ENCODE results near the gene VPS25.
A peak's percentile ranks its signal among the peaks of the same experiment; 100 is the strongest.
"Not testable (repeated sequence)": the region's sequence is repeated elsewhere in the genome, so short reads cannot be mapped to it uniquely, and the experiment has no call there.

The VPS25 gene

GRCh38 chr17:42773290-42774035, at the start of gene VPS25:
Gene VPS25, plus strand, starts transcription at chr17:42773449. Its CDS starts 27 bp downstream, at chr17:42773476.
- DNase-seq: peak; percentile 73

GRCh38 chr17:42723636-42724035, 49.6 kb upstream of the VPS25 start:
- DNase-seq: no peak

- DNase-seq: no peak
Measured at GRCh38 chr17:42725143-42725542, 48.1 kb upstream of the VPS25 start.

GRCh38 chr17:42740699-42741098, 32.5 kb upstream of the VPS25 start:
- no peak for DNase-seq

GRCh38 chr17:42742916-42743315, 30.3 kb upstream of the VPS25 start:
- DNase-seq: not testable (repeated sequence)

GRCh38 chr17:42743595-42744282, 29.5 kb upstream of the VPS25 start:
- no peak for DNase-seq

- DNase-seq: peak; percentile 80
Measured at GRCh38 chr17:42744283-42744805, 28.9 kb upstream of the VPS25 start.

- DNase-seq: peak; percentile 94
Measured at GRCh38 chr17:42744806-42745617, 28.2 kb upstream of the VPS25 start, which contains the start of gene EZH1. Gene EZH1, minus strand, starts transcription at chr17:42745040. Its CDS starts 16,099 bp downstream, at chr17:42728941.

- DNase-seq: no peak
Measured at GRCh38 chr17:42748202-42748907, 24.9 kb upstream of the VPS25 start.

GRCh38 chr17:42748908-42749798, 24.1 kb upstream of the VPS25 start:
- no peak for DNase-seq

GRCh38 chr17:42750739-42751344, 22.4 kb upstream of the VPS25 start:
- no peak for DNase-seq

- no peak for DNase-seq
Measured at GRCh38 chr17:42751628-42752027, 21.6 kb upstream of the VPS25 start.

GRCh38 chr17:42754782-42755181, 18.5 kb upstream of the VPS25 start:
- no peak for DNase-seq

- no peak for DNase-seq
Measured at GRCh38 chr17:42759982-42760651, 13.1 kb upstream of the VPS25 start.

GRCh38 chr17:42760652-42761581, 12.3 kb upstream of the VPS25 start, which contains the start of gene RAMP2:
Gene RAMP2, plus strand, starts transcription at chr17:42761227. Its CDS starts 35 bp downstream, at chr17:42761262.
- no peak for DNase-seq

GRCh38 chr17:42761638-42762037, 11.6 kb upstream of the VPS25 start:
- no peak for DNase-seq

- no peak for DNase-seq
Measured at GRCh38 chr17:42766124-42766523, 7.1 kb upstream of the VPS25 start.

- DNase-seq: no peak
Measured at GRCh38 chr17:42767512-42767911, 5.7 kb upstream of the VPS25 start.

- not testable (repeated sequence) for DNase-seq
Measured at GRCh38 chr17:42768006-42768405, 5.2 kb upstream of the VPS25 start.

Measured in activated CD4-positive, CD25-positive, alpha-beta regulatory T cell treated with anti-CD3 and anti-CD28 coated beads, Interleukin-2, amount 50 U/mL, for 72 hours (primary cell).